NCI-H345 (cell line): ENCODE data around the gene DMRT1.

ENCODE experiments used
- DNase-seq: peaks from one replicate; lab custom pipeline; 2025; lab: John Stamatoyannopoulos, UW

Gene DMRT1

DNA sequence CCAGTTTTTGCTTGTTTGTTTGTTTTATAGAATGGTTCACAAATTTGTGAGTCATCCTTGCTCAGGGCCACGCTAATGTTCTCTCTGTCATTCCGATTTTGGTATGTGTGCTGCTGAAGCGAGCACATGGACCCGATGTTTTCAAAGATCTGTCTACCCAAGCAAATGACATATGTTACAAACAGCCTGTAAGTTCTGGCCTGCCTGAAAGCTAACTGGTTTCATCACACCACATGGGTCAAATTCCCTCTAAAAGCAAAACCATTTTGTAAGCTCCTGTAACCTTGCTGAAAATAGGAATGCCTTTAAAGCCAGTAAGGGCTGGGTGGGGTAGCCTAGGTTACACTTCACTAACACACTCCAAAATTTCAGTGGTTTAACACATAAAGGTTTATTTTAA is 160.3 kb downstream of the DMRT1 start:
- no peak for DNase-seq

DNA sequence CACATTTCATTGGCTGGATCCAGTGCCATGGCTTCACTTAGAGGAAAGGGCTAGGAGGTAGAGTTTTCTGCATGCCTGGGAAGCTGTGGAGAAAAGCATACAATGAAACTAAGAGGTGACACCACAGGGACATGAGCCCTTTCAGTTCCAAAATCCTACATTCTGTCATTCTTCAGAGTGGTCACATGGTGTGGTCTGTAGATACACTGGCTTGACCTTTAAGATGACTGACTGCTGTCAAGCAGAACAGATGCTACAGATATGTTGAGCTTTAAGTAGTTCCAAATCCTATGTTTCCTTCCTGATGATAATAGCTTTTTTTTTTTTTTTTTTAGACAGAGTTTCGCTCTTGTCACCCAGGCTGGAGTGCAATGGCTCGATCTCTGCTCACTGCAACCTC is 161.2 kb downstream of the DMRT1 start:
- DNase-seq: no peak

DNA sequence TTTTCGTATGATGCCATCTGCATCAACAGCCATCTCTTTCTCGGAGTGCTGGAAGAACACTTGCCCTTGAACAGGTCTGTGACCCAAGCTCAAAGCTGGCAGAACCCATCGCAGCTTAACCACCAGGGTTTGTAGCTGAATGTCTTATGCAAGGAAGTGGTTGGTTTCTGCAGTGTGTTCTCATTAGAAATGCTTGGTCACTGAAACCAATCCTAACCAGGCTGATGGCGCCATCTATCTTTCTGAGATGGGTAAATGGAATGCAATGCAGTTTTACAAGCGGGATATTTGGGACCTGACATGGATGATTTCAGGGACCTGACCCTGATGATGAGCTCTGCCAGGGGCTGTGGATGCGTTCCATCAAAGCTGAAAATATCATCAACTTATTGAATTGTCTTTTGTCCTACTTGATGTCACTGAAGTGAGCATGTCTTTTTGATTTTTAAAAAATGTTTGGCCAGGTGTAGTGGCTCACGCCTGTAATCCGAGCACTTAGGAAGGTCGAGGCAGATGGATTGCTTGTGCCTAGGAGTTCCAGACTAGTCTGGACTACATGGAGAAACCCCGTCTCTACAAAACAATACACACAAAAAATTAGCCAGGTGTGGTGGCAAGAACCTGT is 163.7 kb downstream of the DMRT1 start:
- DNase-seq: peak; percentile 43

DNA sequence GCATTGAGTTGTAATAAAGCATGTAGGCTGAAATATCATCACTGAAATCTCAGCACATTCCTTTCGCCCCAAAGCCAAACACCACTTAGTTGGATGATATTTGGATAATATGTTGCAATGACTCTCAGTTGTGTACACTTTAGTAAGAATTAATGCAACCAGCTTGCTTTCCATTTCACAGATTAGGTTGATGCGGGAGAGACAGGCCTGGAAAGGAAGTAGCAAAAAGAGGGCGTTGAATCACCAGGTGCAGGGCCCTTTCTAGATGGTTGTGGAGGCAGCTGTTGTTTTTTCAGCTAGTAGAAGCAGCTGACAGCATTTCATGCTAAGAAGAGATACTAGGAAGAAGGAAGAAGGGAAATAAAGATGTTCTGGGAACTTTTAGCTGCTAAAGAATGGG is 165.8 kb downstream of the DMRT1 start:
- DNase-seq: no peak

DNA sequence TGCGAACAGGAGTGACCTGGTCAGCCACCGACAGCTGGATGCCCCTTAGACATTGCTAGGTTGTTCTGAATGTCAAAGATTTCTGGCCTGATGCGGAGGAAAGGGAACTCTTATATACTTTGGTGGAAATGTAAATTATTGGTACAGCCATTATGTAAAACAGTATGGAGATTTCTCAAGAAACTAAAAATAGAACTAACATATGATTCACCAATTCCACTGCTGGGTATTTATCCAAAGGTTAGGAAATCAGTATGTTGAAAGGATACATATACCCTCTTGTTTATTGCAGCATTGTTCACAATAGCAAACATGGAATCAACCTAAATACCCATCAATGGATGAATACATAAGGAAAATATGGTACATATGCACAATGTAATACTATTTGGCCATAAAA is 166.7 kb downstream of the DMRT1 start:
- DNase-seq: no peak

DNA sequence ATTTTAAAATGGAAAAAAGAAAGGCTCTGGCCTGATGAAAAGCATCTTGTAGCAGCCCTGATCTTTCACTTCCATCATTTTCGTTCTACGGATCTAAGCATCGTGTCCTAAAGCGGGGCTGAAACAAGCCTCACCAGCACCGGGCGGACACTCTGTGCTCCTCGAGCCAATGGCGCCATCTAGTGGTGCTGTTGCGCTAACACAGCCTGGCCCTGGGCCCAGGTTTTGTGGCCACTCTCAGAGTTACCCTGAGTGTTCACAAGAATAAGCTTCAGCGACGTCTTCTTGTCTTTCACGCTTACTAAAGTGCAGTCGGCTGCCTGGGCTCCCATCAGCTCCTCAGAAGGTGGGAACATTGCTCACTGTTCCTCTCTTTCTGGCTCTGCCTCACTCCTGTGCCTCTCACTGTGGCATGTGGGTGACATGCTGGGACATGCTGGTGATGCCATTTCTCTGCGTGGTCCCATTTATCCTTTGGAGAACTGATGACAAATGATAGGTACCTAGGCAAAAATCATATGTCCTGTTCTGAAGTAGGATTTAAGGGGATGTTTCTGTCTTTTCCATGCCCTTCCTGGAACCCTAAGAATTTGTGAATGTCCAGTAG is 167.7 kb downstream of the DMRT1 start:
- DNase-seq: peak; percentile 75

DNA sequence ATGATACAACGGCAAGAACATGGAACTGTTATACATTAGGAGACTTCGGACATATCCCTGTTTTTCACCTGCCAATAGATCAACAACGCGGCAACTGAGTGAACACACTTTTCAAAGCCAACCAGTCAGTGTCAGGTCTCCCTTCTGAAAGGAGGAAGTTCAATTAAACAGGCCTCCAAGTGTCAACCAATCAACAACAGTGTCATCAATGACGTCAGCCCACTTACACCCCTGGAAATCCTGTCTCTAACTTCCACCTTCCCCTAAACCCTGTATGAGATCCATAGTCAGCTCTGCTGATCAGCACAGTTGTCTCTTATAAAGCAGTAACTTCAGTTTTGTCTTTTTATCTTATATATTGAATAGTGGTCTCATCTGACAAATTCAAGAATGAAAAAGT is 171.5 kb downstream of the DMRT1 start:
- no peak for DNase-seq

DNA sequence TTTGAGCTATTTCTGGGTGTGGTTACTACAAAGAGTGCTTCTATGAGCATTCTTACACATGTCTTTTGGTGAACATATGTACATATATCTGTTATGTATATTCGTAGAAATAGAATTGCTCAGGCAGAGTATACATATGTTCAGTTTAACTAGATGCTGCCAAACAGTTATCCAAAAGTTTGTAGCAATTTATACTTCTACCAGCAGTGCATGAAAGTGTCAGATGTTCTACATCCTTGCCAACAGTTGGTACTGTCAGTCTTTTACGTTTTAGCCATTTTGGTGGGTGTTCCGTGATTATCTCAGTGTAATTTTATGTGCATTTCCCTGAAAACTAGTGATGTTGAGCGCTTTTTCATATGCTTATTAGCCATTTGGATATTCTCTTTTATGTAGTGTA is 172.7 kb downstream of the DMRT1 start:
- no peak for DNase-seq

DNA sequence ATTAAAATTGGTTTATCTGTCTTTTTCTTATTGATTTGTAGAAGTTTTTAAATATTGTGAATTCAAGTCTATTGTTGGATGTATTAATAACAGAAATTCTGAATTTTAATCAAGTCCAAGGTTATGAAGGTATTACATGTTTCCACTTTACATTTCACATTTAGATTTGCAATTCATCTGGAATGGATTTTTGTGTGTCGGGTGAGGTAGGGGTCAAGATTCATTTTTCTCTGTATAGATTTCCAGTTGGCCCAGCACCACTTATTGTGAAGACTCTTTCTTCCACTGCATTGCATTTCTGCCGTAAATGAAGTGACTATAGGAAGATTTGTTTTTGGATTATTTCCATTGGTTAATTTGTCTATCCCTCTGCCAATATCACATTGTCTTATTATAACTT is 173.1 kb downstream of the DMRT1 start:
- DNase-seq: no peak

DNA sequence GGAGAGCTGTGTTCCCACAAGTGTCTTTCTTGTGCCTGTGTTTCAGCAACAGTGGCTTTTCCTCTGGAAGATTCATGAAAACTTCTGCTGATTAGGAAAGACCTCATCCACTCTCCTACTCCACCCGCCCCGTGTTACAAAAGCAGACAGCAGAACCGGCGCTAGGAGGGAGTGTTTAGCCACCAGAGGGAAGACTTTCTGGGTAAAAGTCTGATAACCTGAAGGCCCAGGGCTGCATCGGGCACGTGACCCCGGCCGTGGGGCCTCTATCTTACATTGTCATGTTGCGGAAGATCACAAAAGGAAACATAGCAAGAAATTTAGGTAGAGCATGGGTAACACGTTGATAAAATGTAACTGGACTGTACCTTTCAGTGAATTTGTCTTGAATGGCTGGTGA is 176.6 kb downstream of the DMRT1 start:
- DNase-seq: no peak
